ENCODE results near the gene PRKAR1B.

GRCh38 chr7:630539-630938 lies 96.5 kb downstream of the PRKAR1B start:
- TF ChIP-seq CTCF (conservative IDR thresholded peaks at IDR 0.05) (no peak), EZH2 (IDR thresholded peaks at IDR 0.05; ENCODE audit: low read depth) (no peak)

Data from PC-9 (cell line).